HG02678 (cell line): ENCODE results near the gene INPP5F.
"Not testable (repeated sequence)": the region's sequence is repeated elsewhere in the genome, so short reads cannot be mapped to it uniquely, and the experiment has no call there.

Experiments used
- ATAC-seq: cut with Tn5 transposase; IDR thresholded peaks from one replicate; pipeline ENCODE4 v1.9.1; 2021; ENCODE audit warnings: mild to moderate bottlenecking, moderate library complexity; ENCODE audit not compliant: unreplicated experiment

Gene INPP5F

GRCh38 chr10:119862524-119862923 is 136.7 kb downstream of the INPP5F start:
- no peak for ATAC-seq

- no peak for ATAC-seq
These were observed 138.2 kb downstream of the INPP5F start for GRCh38 chr10:119863951-119864565.

- ATAC-seq, result no peak
These were observed 139.9 kb downstream of the INPP5F start for GRCh38 chr10:119865699-119866240.

- no peak for ATAC-seq
These were observed 141.5 kb downstream of the INPP5F start for GRCh38 chr10:119867317-119867716.

GRCh38 chr10:119869398-119869797 is 143.5 kb downstream of the INPP5F start:
- ATAC-seq, result not testable (repeated sequence)

- ATAC-seq, result peak; percentile 34
These were observed 146.2 kb downstream of the INPP5F start for GRCh38 chr10:119871881-119872609.

- peak; percentile 22 for ATAC-seq
These were observed 146.7 kb downstream of the INPP5F start, which contains the start of gene MCMBP for GRCh38 chr10:119872610-119872859. TSS of gene MCMBP (minus strand) at chr10:119872843. CDS start at chr10:119872584, 259 bp downstream.

GRCh38 chr10:119872860-119873681 is 147.2 kb downstream of the INPP5F start:
- peak; percentile 87 for ATAC-seq

GRCh38 chr10:119878524-119878923 is 152.7 kb downstream of the INPP5F start:
- no peak for ATAC-seq
